Measurements from ENCODE around the gene PCSK5. TPM values are rescaled to one million over a fixed set of nuclear protein-coding genes. Genes with fewer than 3 reads are reported as not detected.

PCSK5 gene
- total and polyA plus RNA-seq, 2 of the 8 experiments (the other 6 are each of a cell fraction or from before 2014, with no cell fraction given): 5.5 to 10.7 TPM

- Histone ChIP-seq H2BK120ac (replicated peaks; ENCODE audit: low read depth, low read length) (no peak overlapping the region), H3K56ac (replicated peaks; ENCODE audit: insufficient read length, low read depth, low read length) (no peak overlapping the region), H3K23ac (ENCODE audit: insufficient read length) (no peak overlapping the region), H3K14ac (ENCODE audit: insufficient read length) (no peak overlapping the region), H2BK20ac (ENCODE audit: low read length) (no peak overlapping the region), H2BK5ac (ENCODE audit: low read depth, low read length) (no peak overlapping the region), H2BK15ac (ENCODE audit: low read length) (no peak overlapping the region), H3K18ac (ENCODE audit: extremely low read depth, low read length) (no peak overlapping the region), H2AK5ac (ENCODE audit: low read depth, low read length) (no peak overlapping the region), H2AFZ (ENCODE audit: low read length) (no peak overlapping the region), H4K91ac (replicated peaks; ENCODE audit: insufficient read length, low read length) (no peak overlapping the region), H3K9ac (replicated peaks in 1 of 4; ENCODE audit: extremely low read depth in 1 of 4, low read depth in 3 of 4, low read length in 3 of 4) (no peak overlapping the region), H3K79me2 (ENCODE audit: control insufficient read depth in 1 of 2, insufficient read depth in 2 of 2, low read length in 2 of 2) (peaks cover 3 to 62% of the 10 kb centered on the region in 2 experiments; a peak in 3 of 4 replicates), H3K36me3 (ENCODE audit: control insufficient read depth in 2 of 4, insufficient read depth in 4 of 4, low read length in 3 of 4) (no peaks in the 10 kb centered on the region), H4K8ac (ENCODE audit: extremely low read depth, insufficient read depth, low read length) (no peak overlapping the region), H3K27ac (ENCODE audit: low read depth, low read length) (no peak overlapping the region), H3K4me1 (replicated peaks in 1 of 4; ENCODE audit: control insufficient read depth in 3 of 4, insufficient read depth in 4 of 4, low read length in 3 of 4) (peaks cover 4 to 20% (median 11%) of the 10 kb centered on the region in 4 experiments; a peak in 5 of 7 replicates), H3K9me3 (ENCODE audit: insufficient read depth in 2 of 2, low read depth in 1 of 2, low read length in 1 of 2) (no peaks in the 10 kb centered on the region), H3K27me3 (replicated peaks in 1 of 4; ENCODE audit: control insufficient read depth in 3 of 4, extremely low read depth in 1 of 4, insufficient read depth in 3 of 4, low read length in 3 of 4) (peaks cover 0 to 14% (median 5%) of the 10 kb centered on the region in 4 experiments; a peak in 4 of 7 replicates), H2BK12ac (ENCODE audit: low read depth, low read length) (no peak overlapping the region; the same call in 1 of the 2 replicates), H3K23me2 (ENCODE audit: low read depth, low read length) (peaks cover 22% of the 10 kb centered on the region), H4K5ac (ENCODE audit: insufficient read length, low read depth, low read length) (no peak overlapping the region), H4K20me1 (replicated peaks in 1 of 2; ENCODE audit: control insufficient read depth in 1 of 2, insufficient read depth in 2 of 2, low read length in 2 of 2) (no peaks in the 10 kb centered on the region), H3K4me3 (ENCODE audit: extremely low read depth in 1 of 4, insufficient read depth in 2 of 4, low read depth in 3 of 4, low read length in 4 of 4) (peak overlapping the region; percentile 12 to 86 (median 78); a peak in 5 of 8 replicates), H3K79me1 (ENCODE audit: low read depth, low read length) (no peaks in the 10 kb centered on the region; the same call in 1 of the 2 replicates), H3K4ac (replicated peaks; ENCODE audit: insufficient read length, low read depth, low read length) (no peak overlapping the region), H3K4me2 (ENCODE audit: insufficient read depth in 1 of 2, low read depth in 2 of 2, low read length in 2 of 2) (peak overlapping the region; percentile 98)
- DNase-seq (ENCODE audit: low read depth in 1 of 2, low spot score in 2 of 2): no peak
- POLR2A ChIA-PET (ENCODE audit: partially characterized antibody): interaction anchor here (1.0 to 1.5 kb wide), 2 partner anchors 31 to 45 kb away, joined by 3 read pairs; no protein-coding TSS in a partner anchor
- CTCF ChIA-PET (ENCODE audit: partially characterized antibody): interaction anchor here (1.0 to 1.2 kb wide), 2 partner anchors 13 to 24 kb away, joined by 3 read pairs; no protein-coding TSS in a partner anchor
- 59% methylated on average over 3 of the region's 3 CpGs; no CpG with 5 or more reads in 1 of the 2 experiments for whole genome bisulfite sequencing, 2 experiments (ENCODE audit: extremely low coverage in 1 of 2, insufficient coverage in 1 of 2, insufficient read length in 1 of 2, insufficient replicate concordance in 2 of 2, low coverage in 1 of 2, low lambda C conversion rate in 2 of 2, missing lambda C conversion rate in 1 of 2)
- FAIRE-seq: no peak
- TF ChIP-seq KDM1A (IDR thresholded peaks at IDR 0.05; ENCODE audit: borderline replicate concordance, low read length): no peak
- no peak for TF ChIP-seq CBX8 (IDR thresholded peaks at IDR 0.05; ENCODE audit: borderline replicate concordance, low read depth, low read length)
- TF ChIP-seq RAD21 (IDR thresholded peaks at IDR 0.05 in 1 of 2, conservative IDR thresholded peaks at IDR 0.05 in 1 of 2; ENCODE audit: low read depth in 2 of 2, low read length in 2 of 2): no peak
- no peak for TF ChIP-seq SIRT6 (IDR thresholded peaks at IDR 0.05; ENCODE audit: low read length)
- TF ChIP-seq BACH1 (IDR thresholded peaks at IDR 0.05; ENCODE audit: low read length): no peak
- no peak for TF ChIP-seq KDM4A (IDR thresholded peaks at IDR 0.05; ENCODE audit: low read depth, low read length, severe bottlenecking)
- TF ChIP-seq YY1 (IDR thresholded peaks at IDR 0.05; ENCODE audit: low read depth, low read length): no peak
- TF ChIP-seq USF2 (IDR thresholded peaks at IDR 0.05; ENCODE audit: low read length): no peak
- no peak for TF ChIP-seq NANOG (IDR thresholded peaks at IDR 0.05; ENCODE audit: insufficient read depth, low read depth, low read length, poor library complexity, severe bottlenecking)
- no peak for TF ChIP-seq FOSL1 (IDR thresholded peaks at IDR 0.05; ENCODE audit: insufficient read depth, low read depth, low read length)
- no peak for TF ChIP-seq SRF (IDR thresholded peaks at IDR 0.05; ENCODE audit: low read depth, low read length)
- TF ChIP-seq POLR2AphosphoS5 (IDR thresholded peaks at IDR 0.05; ENCODE audit: low read depth, low read length): no peak
- TF ChIP-seq CHD2 (IDR thresholded peaks at IDR 0.05; ENCODE audit: low read length): no peak
These were observed 2.6 kb downstream of the PCSK5 start for GRCh38 chr9:75893106-75893505.
